Epithelial cell of esophagus (primary cell): ENCODE results near the gene ZDHHC14.

Experiments used
- DNase-seq: peaks from one replicate; pipeline ENCODE4 v3.0.0; 2010; ENCODE audit warnings: low read depth
- H3K4me3 ChIP-seq: 2 replicates; pipeline ENCODE4 v1.5.1; 2011; ENCODE audit warnings: mild to moderate bottlenecking, low read length, control low read depth
- TF ChIP-seq, protein P1 (sequence below): IDR thresholded peaks from 2 replicates; pipeline ENCODE4 v1.5.1; 2011; ENCODE audit warnings: low read depth, mild to moderate bottlenecking, low read length, control low read depth, inconsistent platforms; ENCODE audit not compliant: insufficient read depth; ENCODE audit errors: missing control alignments

The ZDHHC14 gene

DNA sequence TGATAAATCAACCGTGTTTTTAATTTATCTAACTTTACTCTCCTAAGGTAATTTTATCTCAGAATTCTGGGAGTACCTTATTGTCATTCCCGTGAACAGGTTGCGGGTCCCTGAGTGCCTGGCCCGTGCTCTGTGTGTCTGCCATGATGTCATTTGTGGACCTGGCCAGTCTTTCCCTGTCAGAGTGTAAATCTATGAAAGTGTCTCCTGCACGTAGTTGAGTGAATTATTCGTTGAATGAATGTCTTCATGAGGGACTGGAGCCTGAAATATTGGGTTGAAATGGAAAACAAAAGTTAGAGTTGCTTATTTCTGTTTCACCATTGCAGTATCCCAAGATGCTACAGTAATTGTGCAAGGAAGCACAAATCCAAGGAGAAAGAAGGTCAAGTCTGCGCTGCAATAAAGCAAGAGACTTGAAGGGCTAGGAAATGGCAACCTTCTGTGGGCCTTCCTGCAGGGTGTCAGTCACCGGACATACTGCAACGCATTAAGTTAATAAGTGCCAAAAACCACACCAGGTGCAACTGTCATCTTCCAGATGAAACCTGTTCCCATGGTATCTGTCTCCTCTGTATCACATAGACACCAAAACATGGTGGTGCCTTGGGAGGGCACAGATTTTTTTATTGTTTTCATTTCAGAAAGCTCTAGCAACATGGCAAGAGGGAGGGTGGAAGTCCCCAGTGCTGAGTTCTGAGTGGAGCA is 135.5 kb downstream of the ZDHHC14 start:
- TF ChIP-seq, protein P1, sequence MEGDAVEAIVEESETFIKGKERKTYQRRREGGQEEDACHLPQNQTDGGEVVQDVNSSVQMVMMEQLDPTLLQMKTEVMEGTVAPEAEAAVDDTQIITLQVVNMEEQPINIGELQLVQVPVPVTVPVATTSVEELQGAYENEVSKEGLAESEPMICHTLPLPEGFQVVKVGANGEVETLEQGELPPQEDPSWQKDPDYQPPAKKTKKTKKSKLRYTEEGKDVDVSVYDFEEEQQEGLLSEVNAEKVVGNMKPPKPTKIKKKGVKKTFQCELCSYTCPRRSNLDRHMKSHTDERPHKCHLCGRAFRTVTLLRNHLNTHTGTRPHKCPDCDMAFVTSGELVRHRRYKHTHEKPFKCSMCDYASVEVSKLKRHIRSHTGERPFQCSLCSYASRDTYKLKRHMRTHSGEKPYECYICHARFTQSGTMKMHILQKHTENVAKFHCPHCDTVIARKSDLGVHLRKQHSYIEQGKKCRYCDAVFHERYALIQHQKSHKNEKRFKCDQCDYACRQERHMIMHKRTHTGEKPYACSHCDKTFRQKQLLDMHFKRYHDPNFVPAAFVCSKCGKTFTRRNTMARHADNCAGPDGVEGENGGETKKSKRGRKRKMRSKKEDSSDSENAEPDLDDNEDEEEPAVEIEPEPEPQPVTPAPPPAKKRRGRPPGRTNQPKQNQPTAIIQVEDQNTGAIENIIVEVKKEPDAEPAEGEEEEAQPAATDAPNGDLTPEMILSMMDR, result no peak
- no peak overlapping the region for H3K4me3 ChIP-seq
- no peak for DNase-seq

DNA sequence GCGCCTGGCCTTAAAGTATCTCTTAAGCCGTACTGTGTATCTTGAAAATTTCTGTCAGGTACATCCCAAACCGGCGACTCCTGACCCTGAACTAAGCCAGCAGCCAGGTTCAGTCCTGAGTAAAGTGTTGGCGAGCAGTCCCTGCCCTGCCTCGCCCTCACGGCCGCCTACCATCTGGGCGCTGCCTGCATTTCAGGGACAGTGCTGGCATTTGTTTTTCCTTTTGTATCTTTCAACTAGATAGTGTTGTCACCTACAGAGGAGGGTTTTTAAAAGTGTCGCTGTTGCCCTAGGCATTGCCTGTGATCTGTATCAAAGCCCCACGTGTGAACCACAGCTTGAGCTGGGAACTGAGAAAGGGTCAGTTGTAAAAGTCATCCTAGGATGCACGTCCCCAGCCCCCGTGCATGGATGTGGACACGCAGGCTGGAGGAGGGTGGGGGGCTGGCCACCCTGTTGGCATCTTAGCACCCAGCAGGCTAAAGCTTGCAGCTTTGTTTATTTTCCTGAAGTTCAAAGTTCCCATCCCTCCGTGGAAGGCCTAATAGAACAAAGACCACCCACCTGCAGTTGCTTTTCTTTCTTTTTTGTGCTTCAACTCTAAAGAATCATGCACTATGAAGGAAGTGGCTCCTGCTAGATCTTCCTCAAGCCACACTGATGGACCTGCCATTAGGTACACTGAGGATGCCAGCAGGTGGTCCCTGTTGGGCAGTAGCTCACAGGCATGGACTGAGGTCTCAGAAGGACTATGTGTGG is 136.8 kb downstream of the ZDHHC14 start:
- TF ChIP-seq, protein P1, result no peak
- H3K4me3 ChIP-seq, result no peak overlapping the region
- DNase-seq, result no peak

DNA sequence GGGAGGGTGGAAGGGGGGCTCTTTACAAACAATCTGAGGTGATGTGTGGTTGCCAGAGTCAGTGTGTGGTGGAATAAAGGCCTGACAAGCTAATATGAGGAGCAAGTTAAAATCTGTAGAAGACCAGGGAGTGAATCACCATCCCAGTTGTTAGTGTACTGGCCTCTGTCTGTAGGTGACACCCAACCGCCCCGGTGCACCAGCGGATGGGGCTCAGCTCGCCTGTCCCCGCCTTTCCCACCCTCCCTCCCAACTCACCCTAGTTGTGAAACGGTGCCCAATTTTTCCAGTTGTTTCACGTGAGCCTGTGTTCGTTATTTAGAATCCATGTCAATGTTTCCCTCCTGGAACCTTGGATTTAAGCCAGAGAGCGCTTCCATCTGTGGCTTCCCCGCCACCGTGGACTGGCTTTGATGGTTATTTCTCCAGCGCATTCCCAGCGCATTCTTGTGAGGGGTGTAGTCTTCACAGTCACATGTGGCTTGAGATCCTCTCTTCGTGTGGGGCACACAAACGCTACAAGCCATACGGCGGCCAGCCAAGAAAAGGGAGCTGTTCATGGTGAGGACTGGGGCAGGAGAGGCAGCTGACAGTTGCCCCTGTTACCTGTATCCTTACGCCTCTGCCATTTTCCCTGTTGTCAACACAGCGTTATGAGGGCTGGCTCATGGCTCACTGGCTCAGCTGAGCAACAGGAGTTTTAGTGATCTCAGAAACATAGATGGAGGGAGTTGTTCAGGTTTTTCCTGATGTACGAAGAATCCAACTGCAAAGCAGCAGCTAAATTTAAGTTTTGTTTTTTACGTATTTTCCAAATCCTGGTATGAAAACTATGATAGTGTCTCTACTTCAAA is 137.6 kb downstream of the ZDHHC14 start:
- no peak for DNase-seq
- TF ChIP-seq, protein P1, result no peak

DNA sequence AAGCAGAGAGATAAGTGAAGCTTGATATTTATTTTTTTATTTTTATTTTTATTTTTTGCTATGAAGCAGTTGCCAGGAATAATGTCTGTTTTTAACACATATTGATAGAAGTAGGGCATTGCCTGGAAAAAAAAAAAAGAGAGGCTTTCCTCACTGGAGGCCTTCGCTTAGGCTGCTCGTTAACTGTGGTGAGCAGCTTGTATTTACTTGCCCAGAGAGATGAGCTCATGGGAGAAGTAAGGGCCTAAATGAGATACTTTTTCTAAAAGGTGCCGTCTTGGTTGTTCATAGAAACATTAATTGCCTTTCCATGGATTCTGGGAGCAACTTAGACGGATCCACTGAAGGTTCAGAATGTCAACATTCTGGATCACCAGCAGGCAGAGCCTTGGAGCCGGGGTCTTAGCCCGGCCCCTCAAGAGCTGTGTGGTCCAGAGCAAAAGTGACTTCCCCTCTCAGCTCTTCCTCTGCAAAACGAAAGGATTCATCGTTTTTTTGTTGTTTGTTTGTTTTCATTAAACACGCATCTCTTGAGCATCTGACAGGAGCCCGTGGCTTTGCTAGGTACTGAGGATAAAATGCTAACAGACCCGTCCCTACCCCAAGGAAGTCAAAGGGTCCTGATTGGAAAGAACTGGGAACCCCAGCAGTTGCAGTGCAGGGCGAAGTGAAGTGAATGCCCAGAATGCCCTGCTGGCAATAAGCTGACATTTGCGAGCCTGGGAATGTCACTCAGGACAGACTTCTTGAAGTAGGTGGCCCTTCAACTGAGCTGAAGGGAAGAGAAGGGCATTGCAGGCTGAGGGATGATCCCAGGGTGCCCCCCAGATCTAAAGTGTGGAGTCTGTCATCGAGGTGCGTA is 138.5 kb downstream of the ZDHHC14 start:
- DNase-seq, result peak; percentile 66
- TF ChIP-seq, protein P1, result no peak

More for the DNA sequence above, 137.6 kb downstream of the ZDHHC14 start:
- H3K4me3 ChIP-seq, result no peak overlapping the region

DNA sequence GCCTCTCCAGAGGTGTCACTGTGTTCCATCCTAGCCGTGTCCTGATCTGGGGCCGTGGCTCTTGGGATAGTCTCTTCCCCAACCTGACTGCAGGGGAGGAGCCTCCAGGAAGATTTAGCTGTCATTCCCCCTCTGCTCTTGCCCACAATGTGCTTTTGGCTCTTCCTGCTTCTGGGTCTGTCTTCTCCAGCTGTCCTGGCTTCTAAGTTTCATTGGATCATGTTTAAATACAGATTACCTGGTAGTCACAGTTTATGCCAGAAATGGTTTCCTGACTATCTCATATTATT is 139.1 kb downstream of the ZDHHC14 start:
- no peak for DNase-seq
- H3K4me3 ChIP-seq, result no peak overlapping the region
- TF ChIP-seq, protein P1, result no peak

More for the DNA sequence above, 138.5 kb downstream of the ZDHHC14 start:
- no peak overlapping the region for H3K4me3 ChIP-seq
